Neural cell (in vitro differentiated cells): ENCODE results near the gene POLE3. TPM values are rescaled to one million over a fixed set of nuclear protein-coding genes. Genes with fewer than 3 reads are reported as not detected.

Source experiments
- H2AFZ ChIP-seq: fragments of 200-600, 300-800 bp; sonication (generic), shearing (Covaris generic); 2 replicates; pipeline ENCODE4 v1.6.0; 2014; ENCODE audit warnings: low read depth, mild to moderate bottlenecking, antibody characterized with exemption, low read length, moderate library complexity
- H3F3A ChIP-seq: fragments of 200-600 bp; shearing (Covaris generic); 2 replicates; pipeline ENCODE4 v1.6.1; 2016; ENCODE audit warnings: mild to moderate bottlenecking, moderate library complexity, mixed read lengths, antibody characterized with exemption, low read length; ENCODE audit not compliant: insufficient read depth, poor library complexity, severe bottlenecking
- H3K27ac ChIP-seq: fragments of 200-600, 300-800 bp; sonication (generic), shearing (Covaris generic); 2 replicates; pipeline ENCODE4 v1.5.1; 2014; ENCODE audit warnings: mild to moderate bottlenecking, low read length, moderate library complexity
- H3K27me3 ChIP-seq: fragments of 300-800, 200-600 bp; sonication (generic), shearing (Covaris generic); 2 replicates; pipeline ENCODE4 v1.6.0; 2014; ENCODE audit warnings: mild to moderate bottlenecking, low read depth, low read length, moderate library complexity; ENCODE audit not compliant: insufficient read depth
- H3K36me3 ChIP-seq: fragments of 300-800, 200-600 bp; sonication (generic), shearing (Covaris generic); 2 replicates; pipeline ENCODE4 v1.5.1; 2014; ENCODE audit warnings: mild to moderate bottlenecking, antibody characterized with exemption, low read length, moderate library complexity; ENCODE audit not compliant: insufficient read depth
- H3K4me2 ChIP-seq: fragments of 300-800, 200-600 bp; sonication (generic), shearing (Covaris generic); 2 replicates; pipeline ENCODE4 v1.6.0; 2014; ENCODE audit warnings: mild to moderate bottlenecking, low read length
- H3K4me3 ChIP-seq: fragments of 300-800, 200-600 bp; sonication (generic), shearing (Covaris generic); 2 replicates; pipeline ENCODE4 v1.5.1; 2014; ENCODE audit warnings: mild to moderate bottlenecking, low read length, moderate library complexity
- H3K79me2 ChIP-seq: fragments of 200-600 bp; shearing (Covaris generic); replicated peaks from 2 replicates; pipeline ENCODE4 v1.6.0; 2014; ENCODE audit warnings: mild to moderate bottlenecking, low read length, moderate library complexity; ENCODE audit not compliant: insufficient read depth
- H3K9ac ChIP-seq: fragments of 300-800, 200-600 bp; sonication (generic), shearing (Covaris generic); 2 replicates; pipeline ENCODE4 v1.6.1; 2016; ENCODE audit warnings: mild to moderate bottlenecking, low read length, mixed read lengths
- H3K9me2 ChIP-seq: fragments of 200-600 bp; shearing (Covaris generic); 2 replicates; pipeline ENCODE4 v1.6.1; 2016; ENCODE audit warnings: mild to moderate bottlenecking, low read length, mixed read lengths; ENCODE audit not compliant: insufficient read depth
- H3K9me3 ChIP-seq: fragments of 200-600, 300-800 bp; sonication (generic), shearing (Covaris generic); 2 replicates; pipeline ENCODE4 v1.6.1; 2016; ENCODE audit warnings: mild to moderate bottlenecking, mixed run types, low read length, moderate library complexity, mixed read lengths
- H4K20me1 ChIP-seq: fragments of 200-600 bp; shearing (Covaris generic); 2 replicates; pipeline ENCODE4 v1.6.1; 2016; ENCODE audit warnings: mild to moderate bottlenecking, mixed run types; ENCODE audit not compliant: insufficient read depth
- EP300 ChIP-seq: fragments of 450-650 bp; conservative IDR thresholded peaks from 2 replicates; pipeline ENCODE4 v1.6.1; 2014; ENCODE audit warnings: antibody characterized with exemption, mild to moderate bottlenecking, moderate library complexity; ENCODE audit not compliant: poor library complexity, severe bottlenecking
- EZH2 ChIP-seq: fragments of 200-600, 300-800 bp; shearing (Covaris generic), sonication (generic); IDR thresholded peaks from 2 replicates; pipeline ENCODE4 v1.6.1; 2014; ENCODE audit warnings: antibody characterized with exemption, low read length, borderline replicate concordance, mild to moderate bottlenecking; ENCODE audit not compliant: insufficient read depth, poor library complexity, severe bottlenecking
- MXI1 ChIP-seq: fragments of 450-650 bp; conservative IDR thresholded peaks from 2 replicates; pipeline ENCODE4 v1.6.1; 2014; ENCODE audit warnings: antibody characterized with exemption, mild to moderate bottlenecking; ENCODE audit not compliant: poor library complexity, severe bottlenecking
- POLR2AphosphoS5 ChIP-seq: IDR thresholded peaks from 2 replicates; pipeline ENCODE4 v1.6.1; 2012
- RAD21 ChIP-seq: fragments of 450-650 bp; conservative IDR thresholded peaks from 2 replicates; pipeline ENCODE4 v1.6.1; 2014; ENCODE audit warnings: antibody characterized with exemption, mild to moderate bottlenecking, moderate library complexity
- SMC3 ChIP-seq: fragments of 450-650 bp; conservative IDR thresholded peaks from 2 replicates; pipeline ENCODE4 v1.6.1; 2014; ENCODE audit warnings: antibody characterized with exemption, mild to moderate bottlenecking, moderate library complexity; ENCODE audit not compliant: poor library complexity
- TAF1 ChIP-seq: IDR thresholded peaks from 2 replicates; pipeline ENCODE4 v1.6.1; 2012; ENCODE audit warnings: low read depth
- polyA plus RNA-seq: library from polyadenylated mRNA; depleted of rRNA; stranded (reverse); fragments of >200 nt; gene quantifications from 2 replicates; pipeline ENCODE4 v1.2.3, GENCODE V29; 2014
- TF ChIP-seq, protein P1 (sequence below): fragments of 450-650 bp; IDR thresholded peaks from 2 replicates; pipeline ENCODE4 v1.5.1; 2014; ENCODE audit warnings: antibody characterized with exemption, mild to moderate bottlenecking, moderate library complexity; ENCODE audit not compliant: poor library complexity, severe bottlenecking
- TF ChIP-seq, protein P2 (sequence below): IDR thresholded peaks from 2 replicates; pipeline ENCODE4 v1.6.1; 2012; ENCODE audit warnings: borderline replicate concordance

Gene POLE3
- polyA plus RNA-seq, 1 donor from 2014 or later: 99.8 TPM

DNA sequence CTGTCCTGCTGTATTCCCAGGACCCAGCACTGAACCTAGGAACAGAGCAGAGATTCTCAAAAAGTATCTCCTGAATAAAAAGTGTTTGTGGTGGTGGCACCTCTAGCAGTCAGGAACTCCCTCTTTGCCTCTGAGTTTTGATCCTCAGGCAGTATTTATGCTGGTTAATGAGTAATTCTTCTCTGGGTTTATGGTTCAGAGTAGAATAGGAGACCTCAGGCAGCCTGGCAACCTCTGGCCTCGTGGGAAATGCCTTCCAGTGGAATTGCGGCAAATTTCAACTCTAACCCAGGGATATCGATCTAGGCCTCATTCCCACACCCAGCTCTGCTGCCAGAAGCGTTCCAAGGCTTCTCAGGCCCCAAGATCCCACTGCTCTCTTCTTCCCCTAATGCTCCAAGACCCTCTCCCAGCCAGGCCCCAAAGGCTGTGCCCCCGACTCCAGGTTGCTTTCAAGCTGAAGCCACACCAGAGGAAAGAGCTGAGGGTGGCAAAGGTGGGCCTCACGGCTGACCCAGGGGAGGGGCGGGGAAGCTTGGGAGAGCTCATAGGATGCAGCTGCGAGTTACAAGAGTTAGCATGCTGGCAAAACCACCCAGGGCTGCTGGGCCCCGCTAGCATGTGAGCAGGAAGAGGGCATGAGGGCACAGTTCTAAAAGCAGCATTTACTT, 22.8 kb downstream of the POLE3 start:
- H3K27me3 ChIP-seq: no peaks in the 10 kb centered on the region
- H2AFZ ChIP-seq: no peak overlapping the region
- no peak overlapping the region for H3K9ac ChIP-seq
- no peaks in the 10 kb centered on the region for H3K9me3 ChIP-seq
- no peaks in the 10 kb centered on the region for H3K9me2 ChIP-seq
- no peaks in the 10 kb centered on the region for H3K79me2 ChIP-seq
- no peak overlapping the region for H3K4me3 ChIP-seq
- no peaks in the 10 kb centered on the region for H3F3A ChIP-seq
- no peaks in the 10 kb centered on the region for H3K36me3 ChIP-seq
- no peaks in the 10 kb centered on the region for H4K20me1 ChIP-seq
- TF ChIP-seq, protein P1, sequence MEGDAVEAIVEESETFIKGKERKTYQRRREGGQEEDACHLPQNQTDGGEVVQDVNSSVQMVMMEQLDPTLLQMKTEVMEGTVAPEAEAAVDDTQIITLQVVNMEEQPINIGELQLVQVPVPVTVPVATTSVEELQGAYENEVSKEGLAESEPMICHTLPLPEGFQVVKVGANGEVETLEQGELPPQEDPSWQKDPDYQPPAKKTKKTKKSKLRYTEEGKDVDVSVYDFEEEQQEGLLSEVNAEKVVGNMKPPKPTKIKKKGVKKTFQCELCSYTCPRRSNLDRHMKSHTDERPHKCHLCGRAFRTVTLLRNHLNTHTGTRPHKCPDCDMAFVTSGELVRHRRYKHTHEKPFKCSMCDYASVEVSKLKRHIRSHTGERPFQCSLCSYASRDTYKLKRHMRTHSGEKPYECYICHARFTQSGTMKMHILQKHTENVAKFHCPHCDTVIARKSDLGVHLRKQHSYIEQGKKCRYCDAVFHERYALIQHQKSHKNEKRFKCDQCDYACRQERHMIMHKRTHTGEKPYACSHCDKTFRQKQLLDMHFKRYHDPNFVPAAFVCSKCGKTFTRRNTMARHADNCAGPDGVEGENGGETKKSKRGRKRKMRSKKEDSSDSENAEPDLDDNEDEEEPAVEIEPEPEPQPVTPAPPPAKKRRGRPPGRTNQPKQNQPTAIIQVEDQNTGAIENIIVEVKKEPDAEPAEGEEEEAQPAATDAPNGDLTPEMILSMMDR: no peak
- TF ChIP-seq, protein P2, sequence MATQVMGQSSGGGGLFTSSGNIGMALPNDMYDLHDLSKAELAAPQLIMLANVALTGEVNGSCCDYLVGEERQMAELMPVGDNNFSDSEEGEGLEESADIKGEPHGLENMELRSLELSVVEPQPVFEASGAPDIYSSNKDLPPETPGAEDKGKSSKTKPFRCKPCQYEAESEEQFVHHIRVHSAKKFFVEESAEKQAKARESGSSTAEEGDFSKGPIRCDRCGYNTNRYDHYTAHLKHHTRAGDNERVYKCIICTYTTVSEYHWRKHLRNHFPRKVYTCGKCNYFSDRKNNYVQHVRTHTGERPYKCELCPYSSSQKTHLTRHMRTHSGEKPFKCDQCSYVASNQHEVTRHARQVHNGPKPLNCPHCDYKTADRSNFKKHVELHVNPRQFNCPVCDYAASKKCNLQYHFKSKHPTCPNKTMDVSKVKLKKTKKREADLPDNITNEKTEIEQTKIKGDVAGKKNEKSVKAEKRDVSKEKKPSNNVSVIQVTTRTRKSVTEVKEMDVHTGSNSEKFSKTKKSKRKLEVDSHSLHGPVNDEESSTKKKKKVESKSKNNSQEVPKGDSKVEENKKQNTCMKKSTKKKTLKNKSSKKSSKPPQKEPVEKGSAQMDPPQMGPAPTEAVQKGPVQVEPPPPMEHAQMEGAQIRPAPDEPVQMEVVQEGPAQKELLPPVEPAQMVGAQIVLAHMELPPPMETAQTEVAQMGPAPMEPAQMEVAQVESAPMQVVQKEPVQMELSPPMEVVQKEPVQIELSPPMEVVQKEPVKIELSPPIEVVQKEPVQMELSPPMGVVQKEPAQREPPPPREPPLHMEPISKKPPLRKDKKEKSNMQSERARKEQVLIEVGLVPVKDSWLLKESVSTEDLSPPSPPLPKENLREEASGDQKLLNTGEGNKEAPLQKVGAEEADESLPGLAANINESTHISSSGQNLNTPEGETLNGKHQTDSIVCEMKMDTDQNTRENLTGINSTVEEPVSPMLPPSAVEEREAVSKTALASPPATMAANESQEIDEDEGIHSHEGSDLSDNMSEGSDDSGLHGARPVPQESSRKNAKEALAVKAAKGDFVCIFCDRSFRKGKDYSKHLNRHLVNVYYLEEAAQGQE: no peak
- no peak for TF ChIP-seq TAF1
- no peak overlapping the region for H3K27ac ChIP-seq
- H3K4me2 ChIP-seq: no peak overlapping the region

DNA sequence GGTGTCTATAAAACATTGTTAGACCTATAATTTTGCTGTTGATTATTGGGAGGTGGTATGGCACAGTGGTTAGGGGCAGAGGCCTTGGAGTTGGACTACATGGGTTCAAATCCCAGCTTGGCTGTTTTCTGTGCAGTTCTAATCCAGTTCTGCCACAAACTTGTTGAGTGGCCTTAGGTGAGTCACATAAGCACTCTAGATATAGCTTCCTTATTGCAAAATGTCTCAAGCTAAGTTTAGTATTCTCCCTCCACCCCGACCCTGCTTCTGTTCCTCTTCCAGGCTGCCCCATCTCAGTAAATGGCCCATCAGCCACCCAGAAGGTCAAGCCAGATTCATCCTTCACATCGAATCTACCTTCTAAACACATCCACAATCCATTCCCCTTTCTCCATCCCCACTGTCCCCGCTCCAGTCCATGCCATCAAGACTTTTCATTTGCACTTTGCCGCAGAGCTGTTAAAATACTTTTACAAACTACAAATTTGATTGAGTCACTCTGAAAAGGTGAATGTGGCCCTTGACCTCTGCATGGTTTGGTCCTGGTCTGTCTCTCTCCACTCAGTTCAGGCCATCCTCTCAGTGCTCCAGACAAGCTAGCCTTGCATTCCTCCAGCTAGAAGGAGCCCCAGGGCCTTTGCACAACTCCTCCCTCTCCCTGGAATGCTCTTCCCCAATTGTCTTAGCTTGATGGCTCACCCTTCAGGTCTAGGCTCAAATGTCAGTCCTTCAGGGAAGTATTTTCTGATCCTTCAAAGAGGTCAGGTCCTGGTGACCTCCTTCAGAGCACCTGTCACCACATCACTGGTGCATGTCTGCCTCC, 23.7 kb downstream of the POLE3 start:
- Histone ChIP-seq H3K9me3 (no peaks in the 10 kb centered on the region), H3K27ac (no peak overlapping the region), H3K9ac (no peak overlapping the region), H3K9me2 (no peaks in the 10 kb centered on the region), H3K36me3 (no peaks in the 10 kb centered on the region), H3F3A (no peaks in the 10 kb centered on the region), H3K4me2 (no peak overlapping the region), H2AFZ (no peak overlapping the region), H3K27me3 (no peaks in the 10 kb centered on the region), H3K79me2 (no peaks in the 10 kb centered on the region), H3K4me3 (no peak overlapping the region), H4K20me1 (no peaks in the 10 kb centered on the region)
- TF ChIP-seq, protein P1: no peak
- TF ChIP-seq EZH2: no peak
- no peak for TF ChIP-seq MXI1
- TF ChIP-seq EP300: no peak
- TF ChIP-seq TAF1: no peak
- no peak for TF ChIP-seq RAD21
- TF ChIP-seq, protein P2: no peak
- TF ChIP-seq SMC3: no peak
- no peak for TF ChIP-seq POLR2AphosphoS5
